Vagina (tissue), 2 donors: Measurements from ENCODE around the gene LPIN3.

Source experiments
- POLR2AphosphoS5 ChIP-seq, 2 donors: sonication (generic); formaldehyde crosslinking; IDR thresholded peaks; one replicate each; pipeline ENCODE4 v1.9.0; 2017; ENCODE audit warnings: antibody characterized with exemption in 2 of 2, mild to moderate bottlenecking in 2 of 2, low read depth in 1 of 2; ENCODE audit not compliant: insufficient read depth in 1 of 2
- TF ChIP-seq, protein P1 (sequence below), 3 experiments: fragments of 450-650 bp in 2 of 3; fragments of 200-600 bp in 1 of 3; sonication (generic) in 1 of 3; IDR thresholded peaks; one replicate each; pipeline ENCODE4 v1.5.1; 2017 to 2019; ENCODE audit warnings: antibody characterized with exemption in 3 of 3, mild to moderate bottlenecking in 2 of 3, moderate library complexity in 2 of 3

- TF ChIP-seq, protein P1, sequence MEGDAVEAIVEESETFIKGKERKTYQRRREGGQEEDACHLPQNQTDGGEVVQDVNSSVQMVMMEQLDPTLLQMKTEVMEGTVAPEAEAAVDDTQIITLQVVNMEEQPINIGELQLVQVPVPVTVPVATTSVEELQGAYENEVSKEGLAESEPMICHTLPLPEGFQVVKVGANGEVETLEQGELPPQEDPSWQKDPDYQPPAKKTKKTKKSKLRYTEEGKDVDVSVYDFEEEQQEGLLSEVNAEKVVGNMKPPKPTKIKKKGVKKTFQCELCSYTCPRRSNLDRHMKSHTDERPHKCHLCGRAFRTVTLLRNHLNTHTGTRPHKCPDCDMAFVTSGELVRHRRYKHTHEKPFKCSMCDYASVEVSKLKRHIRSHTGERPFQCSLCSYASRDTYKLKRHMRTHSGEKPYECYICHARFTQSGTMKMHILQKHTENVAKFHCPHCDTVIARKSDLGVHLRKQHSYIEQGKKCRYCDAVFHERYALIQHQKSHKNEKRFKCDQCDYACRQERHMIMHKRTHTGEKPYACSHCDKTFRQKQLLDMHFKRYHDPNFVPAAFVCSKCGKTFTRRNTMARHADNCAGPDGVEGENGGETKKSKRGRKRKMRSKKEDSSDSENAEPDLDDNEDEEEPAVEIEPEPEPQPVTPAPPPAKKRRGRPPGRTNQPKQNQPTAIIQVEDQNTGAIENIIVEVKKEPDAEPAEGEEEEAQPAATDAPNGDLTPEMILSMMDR (IDR thresholded peaks at IDR 0.05): no peak
- TF ChIP-seq POLR2AphosphoS5 (IDR thresholded peaks at IDR 0.05; ENCODE audit: insufficient read depth in 1 of 2, low read depth in 1 of 2): no peak
These were observed 40.1 kb downstream of the LPIN3 start for GRCh38 chr20:41380551-41381193.
